Omental fat pad (tissue), 4 donors: ENCODE measurements around the gene ANKRD49. TPM values are rescaled to one million over a fixed set of nuclear protein-coding genes. Genes with fewer than 3 reads are reported as not detected.

Experiments used
- ATAC-seq: fragments of 150-250 bp; one replicate; pipeline ENCODE4 v1.9.1; 2016; ENCODE audit warnings: mild to moderate bottlenecking, moderate library complexity; ENCODE audit not compliant: low FRiP score
- DNase-seq: peaks from one replicate; pipeline ENCODE4 v3.0.0-alpha.2; 2019; ENCODE audit warnings: low spot score
- small RNA-seq: library from RNA; depleted of rRNA; stranded (forward); fragments of <200 nt; gene quantifications from one replicate; pipeline ENCODE3, GENCODE V24; 2016
- total RNA-seq, 4 donors: library from RNA; depleted of rRNA; stranded (reverse); fragments of >200 nt; gene quantifications; one replicate each; pipeline ENCODE4 v1.1.0, GENCODE V29; 2016
- TF ChIP-seq, protein P1 (sequence below), 3 donors: fragments of 450-650 bp; IDR thresholded peaks; one replicate each; pipeline ENCODE4 v1.5.1; 2016 to 2017; ENCODE audit warnings: antibody characterized with exemption in 3 of 3, mild to moderate bottlenecking in 3 of 3, moderate library complexity in 2 of 3

Gene ANKRD49
- total RNA-seq, 4 donors from 2014 or later, result 7.2 to 25.2 (median 9.3) TPM

GRCh38 chr11:94543695-94544645 lies 50.2 kb downstream of the ANKRD49 start, which contains the start of gene FUT4:
Gene FUT4, plus strand, starts transcription at chr11:94543921. Its CDS starts 213 bp downstream, at chr11:94544134.
- TF ChIP-seq, protein P1, sequence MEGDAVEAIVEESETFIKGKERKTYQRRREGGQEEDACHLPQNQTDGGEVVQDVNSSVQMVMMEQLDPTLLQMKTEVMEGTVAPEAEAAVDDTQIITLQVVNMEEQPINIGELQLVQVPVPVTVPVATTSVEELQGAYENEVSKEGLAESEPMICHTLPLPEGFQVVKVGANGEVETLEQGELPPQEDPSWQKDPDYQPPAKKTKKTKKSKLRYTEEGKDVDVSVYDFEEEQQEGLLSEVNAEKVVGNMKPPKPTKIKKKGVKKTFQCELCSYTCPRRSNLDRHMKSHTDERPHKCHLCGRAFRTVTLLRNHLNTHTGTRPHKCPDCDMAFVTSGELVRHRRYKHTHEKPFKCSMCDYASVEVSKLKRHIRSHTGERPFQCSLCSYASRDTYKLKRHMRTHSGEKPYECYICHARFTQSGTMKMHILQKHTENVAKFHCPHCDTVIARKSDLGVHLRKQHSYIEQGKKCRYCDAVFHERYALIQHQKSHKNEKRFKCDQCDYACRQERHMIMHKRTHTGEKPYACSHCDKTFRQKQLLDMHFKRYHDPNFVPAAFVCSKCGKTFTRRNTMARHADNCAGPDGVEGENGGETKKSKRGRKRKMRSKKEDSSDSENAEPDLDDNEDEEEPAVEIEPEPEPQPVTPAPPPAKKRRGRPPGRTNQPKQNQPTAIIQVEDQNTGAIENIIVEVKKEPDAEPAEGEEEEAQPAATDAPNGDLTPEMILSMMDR (IDR thresholded peaks at IDR 0.05), result no peak
- DNase-seq, result peak; percentile 44
- peak; percentile 96 for ATAC-seq

GRCh38 chr11:94544646-94545263 lies 51.0 kb downstream of the ANKRD49 start:
- DNase-seq (no peak), ATAC-seq (peak; percentile 21)
- TF ChIP-seq, protein P1 (IDR thresholded peaks at IDR 0.05), result no peak

DNA sequence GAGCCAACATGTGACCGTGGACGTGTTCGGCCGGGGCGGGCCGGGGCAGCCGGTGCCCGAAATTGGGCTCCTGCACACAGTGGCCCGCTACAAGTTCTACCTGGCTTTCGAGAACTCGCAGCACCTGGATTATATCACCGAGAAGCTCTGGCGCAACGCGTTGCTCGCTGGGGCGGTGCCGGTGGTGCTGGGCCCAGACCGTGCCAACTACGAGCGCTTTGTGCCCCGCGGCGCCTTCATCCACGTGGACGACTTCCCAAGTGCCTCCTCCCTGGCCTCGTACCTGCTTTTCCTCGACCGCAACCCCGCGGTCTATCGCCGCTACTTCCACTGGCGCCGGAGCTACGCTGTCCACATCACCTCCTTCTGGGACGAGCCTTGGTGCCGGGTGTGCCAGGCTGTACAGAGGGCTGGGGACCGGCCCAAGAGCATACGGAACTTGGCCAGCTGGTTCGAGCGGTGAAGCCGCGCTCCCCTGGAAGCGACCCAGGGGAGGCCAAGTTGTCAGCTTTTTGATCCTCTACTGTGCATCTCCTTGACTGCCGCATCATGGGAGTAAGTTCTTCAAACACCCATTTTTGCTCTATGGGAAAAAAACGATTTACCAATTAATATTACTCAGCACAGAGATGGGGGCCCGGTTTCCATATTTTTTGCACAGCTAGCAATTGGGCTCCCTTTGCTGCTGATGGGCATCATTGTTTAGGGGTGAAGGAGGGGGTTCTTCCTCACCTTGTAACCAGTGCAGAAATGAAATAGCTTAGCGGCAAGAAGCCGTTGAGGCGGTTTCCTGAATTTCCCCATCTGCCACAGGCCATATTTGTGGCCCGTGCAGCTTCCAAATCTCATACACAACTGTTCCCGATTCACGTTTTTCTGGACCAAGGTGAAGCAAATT lies 51.7 kb downstream of the ANKRD49 start:
- no peak for DNase-seq
- TF ChIP-seq, protein P1 (IDR thresholded peaks at IDR 0.05), result no peak
- ATAC-seq, result no peak

DNA sequence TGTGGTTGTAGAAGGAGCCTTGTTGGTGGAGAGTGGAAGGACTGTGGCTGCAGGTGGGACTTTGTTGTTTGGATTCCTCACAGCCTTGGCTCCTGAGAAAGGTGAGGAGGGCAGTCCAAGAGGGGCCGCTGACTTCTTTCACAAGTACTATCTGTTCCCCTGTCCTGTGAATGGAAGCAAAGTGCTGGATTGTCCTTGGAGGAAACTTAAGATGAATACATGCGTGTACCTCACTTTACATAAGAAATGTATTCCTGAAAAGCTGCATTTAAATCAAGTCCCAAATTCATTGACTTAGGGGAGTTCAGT lies 52.3 kb downstream of the ANKRD49 start:
- DNase-seq (no peak), ATAC-seq (no peak)
- TF ChIP-seq, protein P1 (IDR thresholded peaks at IDR 0.05), result no peak

DNA sequence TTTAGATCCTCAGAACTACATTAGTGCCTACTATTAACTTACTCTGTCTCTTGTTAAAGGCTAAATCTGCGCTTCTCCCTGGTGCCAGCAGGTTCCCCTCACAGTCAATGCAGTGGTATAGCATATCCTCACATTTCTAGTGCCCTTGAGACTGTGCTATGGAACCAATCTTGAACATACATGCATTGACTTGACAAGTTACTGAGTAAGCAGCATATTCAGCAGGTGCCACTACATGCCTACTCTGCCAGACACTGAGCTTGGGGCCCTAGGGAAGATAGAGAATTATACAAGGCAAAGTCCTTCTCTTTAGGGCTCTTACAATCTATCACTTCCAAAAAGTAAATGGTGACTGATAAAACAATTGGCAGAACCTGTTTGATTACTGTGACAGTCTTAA lies 53.1 kb downstream of the ANKRD49 start:
- TF ChIP-seq, protein P1 (IDR thresholded peaks at IDR 0.05), result no peak
- ATAC-seq (no peak), DNase-seq (no peak)

DNA sequence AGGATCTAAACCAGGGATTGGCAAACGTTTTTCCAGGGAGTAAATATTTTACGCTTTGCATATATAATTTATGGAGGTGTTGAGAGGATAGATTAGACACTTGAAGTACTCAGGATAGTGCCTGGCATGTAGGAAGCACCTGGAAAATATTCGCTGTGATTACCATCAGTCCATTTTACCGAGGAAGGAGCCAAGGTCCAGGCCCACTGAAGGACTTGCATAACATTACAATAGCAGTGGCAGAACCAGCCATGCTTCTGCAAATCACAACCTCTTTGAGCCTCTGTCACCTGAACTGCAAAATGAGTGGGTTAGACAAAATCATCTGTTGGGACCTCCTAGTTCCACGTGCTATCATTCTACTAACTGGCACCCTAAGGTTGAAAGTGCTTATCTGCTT lies 55.4 kb downstream of the ANKRD49 start:
- TF ChIP-seq, protein P1 (IDR thresholded peaks at IDR 0.05), result no peak
- ATAC-seq (no peak), DNase-seq (no peak)

Small RNA genes within 50 kb of the gene (small RNA-seq; reads per million reads assigned to genes)
- not detected for gene MIR548L

Other genes starting within 250 kb of the ANKRD49 start
- not detected for gene IZUMO1R, start 189.4 kb upstream of the ANKRD49 start, total RNA-seq
- under 1 TPM in 1 of 4 donors, not detected in 3; 0.09 TPM for gene GPR83, start 92.6 kb upstream of the ANKRD49 start, total RNA-seq
- gene MRE11, start 140 bp upstream of the ANKRD49 start, total RNA-seq, result 10 to 100 TPM; 10.4 to 21.0 (median 14.4) TPM
- gene C11orf97, start 18.5 kb downstream of the ANKRD49 start, total RNA-seq, result not detected
- 1 to 10 TPM; 4.2 to 7.4 (median 6.9) TPM for gene FUT4, start 49.9 kb downstream of the ANKRD49 start, total RNA-seq
- 1 to 10 TPM; 2.3 to 6.0 (median 2.7) TPM for gene PIWIL4, start 73.4 kb downstream of the ANKRD49 start, total RNA-seq